Spinal cord (tissue), 10 donors: Measurements from ENCODE around the gene NCS1. TPM values are rescaled to one million over a fixed set of nuclear protein-coding genes. Genes with fewer than 3 reads are reported as not detected.

ENCODE experiments used
- DNase-seq, 6 donors: peaks; one replicate each; pipeline versions ENCODE4 v3.0.0 to v3.0.0-alpha.2; 2013 to 2015; ENCODE audit warnings: low spot score in 6 of 6, low read depth in 4 of 6
- H3K27ac ChIP-seq: one replicate; pipeline ENCODE4 v1.5.1; 2013; ENCODE audit warnings: low read depth, low read length, control low read depth
- H3K27me3 ChIP-seq: one replicate; pipeline ENCODE4 v1.6.1; 2013; ENCODE audit warnings: low read length; ENCODE audit not compliant: control insufficient read depth, insufficient read depth
- H3K36me3 ChIP-seq: one replicate; pipeline ENCODE4 v1.6.1; 2013; ENCODE audit warnings: low read length; ENCODE audit not compliant: control insufficient read depth, insufficient read depth
- H3K4me1 ChIP-seq: one replicate; pipeline ENCODE4 v1.6.1; 2013; ENCODE audit warnings: low read length; ENCODE audit not compliant: control insufficient read depth, insufficient read depth
- H3K4me3 ChIP-seq: one replicate; pipeline ENCODE4 v1.5.1; 2013; ENCODE audit warnings: low read depth, low read length, control low read depth
- H3K9me3 ChIP-seq: one replicate; pipeline ENCODE4 v1.6.1; 2013; ENCODE audit warnings: low read length; ENCODE audit not compliant: control insufficient read depth, insufficient read depth
- WGBS: methylation state at CpG from one replicate; pipeline ENCODE4 v1.1.5; 2013; ENCODE audit warnings: missing lambda C conversion rate; ENCODE audit not compliant: insufficient coverage; 5-methylcytosine and 5-hydroxymethylcytosine counted together
- long read RNA-seq, 4 donors: transcript quantifications; one replicate each; lab custom pipeline, GENCODE V29; 2026
- polyA plus RNA-seq, 2 donors: library from polyadenylated mRNA; unstranded; fragments of 120-200 nt; gene quantifications; one replicate each; pipeline ENCODE4 v1.2.1, GENCODE V29; 2013; ENCODE audit not compliant: insufficient read length in 2 of 2
- total RNA-seq, 2 donors: library from RNA; depleted of rRNA in 1 of 2; stranded (reverse); fragments of 120-200 nt in 1 of 2; fragments of >200 nt in 1 of 2; gene quantifications; one replicate each; pipeline versions ENCODE4 v1.2.3 to v1.2.4, GENCODE V29; 2013 to 2014
- donor health status: healthy.

Gene NCS1
- total RNA-seq: 10 to 100 TPM; 47.6 to 95.2 TPM
- polyA plus RNA-seq: 100 to 1,000 TPM; 196 to 197 TPM
- long read RNA-seq, donor 1, full-length matches to known transcripts: 53 of 53 reads
- long read RNA-seq, donor 1, partial matches to known transcripts: 0 of 53 reads
- long read RNA-seq, donor 1, other reads (novel, unspliced or antisense): 0 of 53 reads
- long read RNA-seq, donor 2, full-length matches to known transcripts: 25 of 25 reads
- long read RNA-seq, donor 2, partial matches to known transcripts: 0 of 25 reads
- long read RNA-seq, donor 2, other reads (novel, unspliced or antisense): 0 of 25 reads
- long read RNA-seq, donor 3, full-length matches to known transcripts: 24 of 31 reads
- long read RNA-seq, donor 3, partial matches to known transcripts: 7 of 31 reads
- long read RNA-seq, donor 3, other reads (novel, unspliced or antisense): 0 of 31 reads
- long read RNA-seq, donor 4, full-length matches to known transcripts: 3 of 3 reads
- long read RNA-seq, donor 4, partial matches to known transcripts: 0 of 3 reads
- long read RNA-seq, donor 4, other reads (novel, unspliced or antisense): 0 of 3 reads

DNA sequence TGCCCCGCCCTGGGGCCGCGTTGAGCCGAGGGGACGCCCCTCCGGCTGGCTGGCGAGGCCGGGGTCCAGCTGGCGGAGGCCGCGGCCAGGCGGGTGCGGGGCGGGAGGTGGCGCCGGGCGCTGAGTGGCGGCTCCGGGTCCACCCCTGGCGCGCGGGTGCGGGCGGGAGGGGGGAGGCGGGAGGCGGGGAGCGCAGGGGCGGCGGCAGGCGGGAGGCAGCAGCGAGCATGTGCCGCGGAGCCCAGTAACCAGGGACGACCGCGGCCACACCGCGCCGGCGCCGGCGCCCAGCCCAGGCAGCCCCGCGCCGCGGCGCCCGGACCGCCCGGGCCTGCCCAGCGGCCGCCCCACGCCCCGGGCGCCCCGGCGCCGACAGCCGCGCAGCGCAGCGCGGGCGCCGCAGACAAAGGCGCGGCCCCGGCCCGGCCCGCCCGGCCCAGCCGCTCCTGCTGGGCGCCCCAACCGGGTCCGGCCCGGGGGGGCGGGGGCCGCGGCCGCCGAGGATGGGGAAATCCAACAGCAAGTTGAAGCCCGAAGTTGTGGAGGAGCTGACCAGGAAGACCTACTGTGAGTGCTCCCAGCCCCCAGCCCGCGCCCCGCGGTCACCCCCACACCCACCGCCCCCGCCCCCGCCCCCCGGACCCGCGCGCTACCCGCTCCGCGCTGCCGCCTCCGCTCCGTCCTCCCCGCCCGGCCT lies at the start of gene NCS1:
NCS1 (plus strand) TSS at position 244 of the 697 bp plus-strand sequence; CDS start at position 504, 260 bp downstream.
- DNase-seq: peak in 4 of 6 donors; percentile 59 to 90 (median 81)
- Histone ChIP-seq H3K27ac (peak within 1 kb of the TSS; percentile 57), H3K36me3 (peaks cover 32% of the 10 kb centered on the region), H3K27me3 (no peaks in the 10 kb centered on the region), H3K9me3 (no peaks in the 10 kb centered on the region), H3K4me1 (peaks cover 54% of the 10 kb centered on the region), H3K4me3 (peak within 1 kb of the TSS; percentile 61)
- under 1% methylated on average over 70 of the region's 101 CpGs for WGBS

DNA sequence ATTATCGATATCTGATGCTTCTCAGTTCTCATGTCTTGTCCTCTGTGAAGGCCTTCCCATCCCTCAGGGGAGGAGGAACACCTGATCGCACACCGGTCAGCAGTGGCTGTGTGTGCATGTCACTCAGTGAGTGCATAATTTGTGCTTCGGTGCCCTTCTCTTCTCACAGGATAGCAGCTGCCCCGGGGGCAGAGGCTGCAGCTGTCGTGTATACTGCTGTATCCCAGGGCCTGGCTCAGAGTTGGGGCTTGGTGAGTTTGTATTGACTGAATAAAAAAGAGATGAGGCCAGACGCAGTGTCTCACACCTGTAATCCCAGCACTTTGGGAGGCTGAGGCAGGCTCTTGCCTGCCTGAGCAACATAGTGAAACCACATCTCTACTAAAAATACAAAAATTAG lies 49.7 kb upstream of the NCS1 start:
- H3K27ac ChIP-seq: no peak overlapping the region
- peaks cover 37% of the 10 kb centered on the region for H3K36me3 ChIP-seq
- H3K27me3 ChIP-seq: no peaks in the 10 kb centered on the region
- H3K4me1 ChIP-seq: peaks cover 16% of the 10 kb centered on the region
- 56% methylated on average over 5 of the region's 7 CpGs for WGBS
- no peak for DNase-seq
- H3K9me3 ChIP-seq: no peaks in the 10 kb centered on the region
- H3K4me3 ChIP-seq: no peak overlapping the region

GRCh38 chr9:130124085-130124860 lies 47.9 kb upstream of the NCS1 start:
- H3K9me3 ChIP-seq: no peaks in the 10 kb centered on the region
- H3K27me3 ChIP-seq: no peaks in the 10 kb centered on the region
- H3K27ac ChIP-seq: no peak overlapping the region
- H3K4me1 ChIP-seq: peaks cover 3% of the 10 kb centered on the region
- peaks cover 33% of the 10 kb centered on the region for H3K36me3 ChIP-seq
- peak in 1 of 6 donors; percentile 66 for DNase-seq
- no peak overlapping the region for H3K4me3 ChIP-seq
- WGBS: no CpG with 5 or more reads among the region's 7 CpGs

GRCh38 chr9:130126721-130127433 lies 45.3 kb upstream of the NCS1 start:
- DNase-seq: no peak
- peaks cover 40% of the 10 kb centered on the region for H3K36me3 ChIP-seq
- peaks cover 7% of the 10 kb centered on the region for H3K4me1 ChIP-seq
- H3K4me3 ChIP-seq: no peak overlapping the region
- H3K27ac ChIP-seq: no peak overlapping the region
- no peaks in the 10 kb centered on the region for H3K27me3 ChIP-seq
- no CpG with 5 or more reads among the region's 4 CpGs for WGBS
- no peaks in the 10 kb centered on the region for H3K9me3 ChIP-seq

DNA sequence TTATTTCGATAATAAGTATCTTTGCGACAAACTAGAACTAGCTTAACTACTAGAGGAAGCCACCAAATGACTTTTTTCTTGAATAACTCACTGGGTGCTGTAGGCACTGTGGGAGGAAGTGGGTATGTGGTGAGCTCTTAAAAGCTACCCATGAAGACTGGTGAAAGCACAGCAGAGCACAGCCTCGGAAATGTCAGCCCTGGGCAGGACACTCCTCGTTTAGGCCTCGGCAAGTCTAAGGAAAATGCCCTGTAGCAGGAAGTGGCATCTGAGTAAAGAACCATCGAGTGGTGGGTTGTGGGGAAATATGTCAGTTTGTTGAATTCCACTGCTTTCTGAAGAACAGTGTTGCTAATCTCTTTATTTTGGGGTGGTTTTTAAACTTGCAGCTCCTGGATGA lies 44.0 kb upstream of the NCS1 start:
- Histone ChIP-seq H3K9me3 (no peaks in the 10 kb centered on the region), H3K36me3 (peaks cover 41% of the 10 kb centered on the region), H3K27ac (no peak overlapping the region)

DNA sequence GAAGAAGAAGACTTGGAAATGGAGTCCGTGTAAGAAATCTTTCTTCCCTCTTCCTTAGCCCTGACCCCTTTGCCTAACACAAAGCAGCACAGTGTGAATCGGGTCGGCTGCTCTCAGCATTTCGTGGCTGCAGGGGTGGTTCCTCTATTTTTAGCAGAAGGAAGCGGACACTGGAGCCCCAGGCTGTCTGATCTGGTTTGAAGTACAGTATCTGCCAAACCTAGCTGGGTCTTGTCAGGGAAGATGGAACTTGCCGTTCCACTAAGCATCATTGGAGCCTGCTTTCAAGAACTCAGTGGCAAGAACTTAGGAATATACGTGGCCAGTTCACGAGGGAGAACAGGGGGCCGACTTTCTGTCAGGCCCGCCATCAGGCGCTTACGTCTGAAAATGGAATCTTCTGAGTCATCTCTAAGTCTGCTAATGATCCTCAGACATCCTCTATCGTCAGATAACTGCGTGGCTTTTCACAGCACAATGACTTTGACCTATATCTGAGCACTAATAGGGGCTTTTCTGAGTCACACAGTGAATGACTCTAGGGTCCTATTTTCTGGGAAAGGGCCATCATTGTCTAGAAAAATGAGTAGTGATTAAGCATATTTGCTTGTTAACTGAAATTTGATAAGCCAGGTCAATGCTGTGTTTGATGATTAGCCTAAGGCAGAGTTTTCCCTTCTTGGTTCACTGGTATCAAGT lies 43.3 kb upstream of the NCS1 start:
- WGBS: 77% methylated on average over 13 of the region's 14 CpGs
- no peak overlapping the region for H3K4me3 ChIP-seq
- peak in 1 of 6 donors; percentile 50 for DNase-seq
- H3K27me3 ChIP-seq: no peaks in the 10 kb centered on the region
- H3K4me1 ChIP-seq: peaks cover 7% of the 10 kb centered on the region
- H3K36me3 ChIP-seq: peaks cover 45% of the 10 kb centered on the region
- H3K27ac ChIP-seq: no peak overlapping the region
- no peaks in the 10 kb centered on the region for H3K9me3 ChIP-seq

More for the DNA sequence above, 44.0 kb upstream of the NCS1 start:
- DNase-seq: no peak
- H3K27me3 ChIP-seq: no peaks in the 10 kb centered on the region
- H3K4me1 ChIP-seq: peaks cover 7% of the 10 kb centered on the region
- no peak overlapping the region for H3K4me3 ChIP-seq
- WGBS: 90% methylated on average over 4 of the region's 6 CpGs

DNA sequence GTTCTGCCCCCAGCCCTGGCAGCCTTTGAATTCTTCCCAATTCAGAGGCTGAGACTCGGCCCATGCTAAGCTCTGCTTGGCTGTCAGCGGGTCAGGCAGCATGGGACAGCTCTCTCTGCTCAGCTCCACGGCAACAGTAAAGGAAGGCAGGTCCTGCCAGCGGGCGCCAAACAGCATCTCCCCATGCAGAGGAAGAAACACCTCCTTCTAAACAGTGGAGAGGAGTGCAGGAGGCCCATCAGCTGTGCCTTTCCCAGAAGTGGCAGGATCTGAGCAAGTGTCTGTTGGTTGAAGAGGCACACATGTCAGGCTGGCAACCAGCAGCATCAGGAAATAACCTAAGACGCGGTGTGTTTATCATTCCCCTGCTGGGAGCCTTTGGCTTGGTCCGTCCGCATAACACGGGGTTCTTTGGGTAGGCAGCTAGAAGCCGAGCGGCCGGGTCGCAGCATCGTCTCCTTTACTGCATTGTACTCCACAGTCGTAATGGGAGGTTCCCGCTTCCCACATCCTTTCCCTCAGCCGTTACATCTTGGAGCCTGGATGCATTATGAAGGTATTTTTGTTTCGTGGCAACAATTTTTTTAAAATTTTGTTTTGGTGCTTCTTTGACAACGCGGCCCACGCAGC lies 42.7 kb upstream of the NCS1 start:
- peaks cover 47% of the 10 kb centered on the region for H3K36me3 ChIP-seq
- peaks cover 7% of the 10 kb centered on the region for H3K4me1 ChIP-seq
- no peak overlapping the region for H3K4me3 ChIP-seq
- H3K9me3 ChIP-seq: no peaks in the 10 kb centered on the region
- H3K27ac ChIP-seq: no peak overlapping the region
- 63% methylated on average over 16 of the region's 22 CpGs for WGBS
- H3K27me3 ChIP-seq: no peaks in the 10 kb centered on the region
- peak in 1 of 6 donors; percentile 33 for DNase-seq

GRCh38 chr9:130132746-130133145 lies 39.5 kb upstream of the NCS1 start:
- no peak for DNase-seq
- H3K27ac ChIP-seq: no peak overlapping the region
- H3K36me3 ChIP-seq: peaks cover 50% of the 10 kb centered on the region
- H3K27me3 ChIP-seq: no peaks in the 10 kb centered on the region
- no peaks in the 10 kb centered on the region for H3K9me3 ChIP-seq
- WGBS: 79% methylated on average over 4 of the region's 7 CpGs
- peaks cover 14% of the 10 kb centered on the region for H3K4me1 ChIP-seq
- no peak overlapping the region for H3K4me3 ChIP-seq
